IPS DF 4.7 (cell line): Measurements from ENCODE around the gene C17orf107.
"Not testable (repeated sequence)": the region's sequence is repeated elsewhere in the genome, so short reads cannot be mapped to it uniquely, and the experiment has no call there.

ENCODE experiments used
- DNase-seq: peaks from one replicate; pipeline ENCODE4 v3.0.0-alpha.2; 2013; ENCODE audit warnings: low spot score; ENCODE audit errors: extremely low read depth

C17orf107 gene

DNA sequence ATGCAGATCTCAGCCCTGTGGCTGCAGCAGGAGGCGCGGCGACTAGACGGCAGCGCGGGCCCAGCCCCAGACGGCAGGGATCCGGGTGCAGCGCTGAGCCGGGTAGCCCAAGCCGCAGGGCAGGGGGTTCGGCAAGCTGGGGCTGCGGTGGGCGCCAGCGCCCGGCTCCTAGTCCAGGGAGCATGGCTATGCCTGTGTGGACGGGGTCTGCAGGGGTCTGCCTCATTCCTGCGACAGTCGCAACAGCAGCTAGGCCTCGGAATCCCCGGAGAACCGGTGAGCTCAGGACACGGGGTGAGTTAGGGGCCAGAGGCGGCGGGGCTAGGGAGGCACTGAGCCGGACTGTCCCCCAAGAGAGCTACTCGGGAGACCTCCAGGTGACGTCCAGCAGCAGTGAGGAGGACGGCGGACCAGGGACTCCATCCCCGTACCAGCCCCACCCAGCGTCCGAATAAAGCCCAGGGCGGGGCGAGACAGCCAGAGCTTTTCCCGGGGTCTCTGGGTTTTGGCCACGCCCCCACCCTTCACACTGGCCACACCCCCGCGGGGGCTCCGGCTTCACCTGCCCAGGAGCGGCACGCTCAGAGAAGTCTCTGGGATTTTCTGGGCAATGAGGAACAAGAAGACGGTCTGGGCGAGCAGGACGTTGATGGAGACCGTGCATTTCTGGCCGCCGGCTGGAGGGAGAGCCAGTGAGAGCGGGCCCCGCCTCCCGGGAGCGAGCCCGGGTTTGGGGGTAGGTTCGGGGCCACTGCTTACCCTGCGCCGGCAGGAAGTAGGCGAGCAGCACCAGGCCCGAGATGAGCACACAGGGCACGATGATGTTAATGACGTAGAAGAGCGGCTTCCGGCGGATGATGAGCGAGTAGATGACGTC is 1.1 kb downstream of the C17orf107 start:
- DNase-seq = no peak

- no peak for DNase-seq
Measured at GRCh38 chr17:4901108-4901647, 1.8 kb downstream of the C17orf107 start.

- no peak for DNase-seq
Measured at GRCh38 chr17:4901648-4902344, 2.5 kb downstream of the C17orf107 start.

GRCh38 chr17:4902540-4902939 is 3.2 kb downstream of the C17orf107 start:
- no peak for DNase-seq

GRCh38 chr17:4903051-4903818 is 3.9 kb downstream of the C17orf107 start, which contains the start of gene CHRNE:
CHRNE (minus strand) TSS chr17:4903098; CDS start chr17:4903063, 35 bp downstream.
- peak; percentile 90 for DNase-seq

DNA sequence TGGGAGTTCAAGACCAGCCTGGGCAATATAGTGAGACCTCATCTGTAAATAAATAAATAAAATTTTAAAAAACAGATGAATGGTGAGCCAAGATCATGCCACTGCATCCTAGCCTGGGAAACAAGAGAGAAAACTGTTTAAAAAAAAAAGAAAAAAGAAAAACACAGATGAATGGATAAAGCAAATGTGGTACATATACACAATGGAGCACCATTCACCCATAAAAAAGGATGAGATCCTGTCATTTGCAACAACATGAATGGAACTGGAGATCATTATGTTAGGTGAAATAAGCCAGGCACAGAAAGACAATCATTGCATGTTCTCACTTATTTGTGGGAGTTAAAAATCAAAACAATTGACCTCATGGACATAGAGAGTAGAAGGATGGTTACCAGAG is 7.3 kb downstream of the C17orf107 start:
- not testable (repeated sequence) for DNase-seq

- no peak for DNase-seq
Measured at GRCh38 chr17:4908301-4908700, 9.0 kb downstream of the C17orf107 start.

- DNase-seq = peak; percentile 66
Measured at GRCh38 chr17:4908711-4909496, 9.6 kb downstream of the C17orf107 start.

- no peak for DNase-seq
Measured at GRCh38 chr17:4913994-4914393, 14.7 kb downstream of the C17orf107 start.

DNA sequence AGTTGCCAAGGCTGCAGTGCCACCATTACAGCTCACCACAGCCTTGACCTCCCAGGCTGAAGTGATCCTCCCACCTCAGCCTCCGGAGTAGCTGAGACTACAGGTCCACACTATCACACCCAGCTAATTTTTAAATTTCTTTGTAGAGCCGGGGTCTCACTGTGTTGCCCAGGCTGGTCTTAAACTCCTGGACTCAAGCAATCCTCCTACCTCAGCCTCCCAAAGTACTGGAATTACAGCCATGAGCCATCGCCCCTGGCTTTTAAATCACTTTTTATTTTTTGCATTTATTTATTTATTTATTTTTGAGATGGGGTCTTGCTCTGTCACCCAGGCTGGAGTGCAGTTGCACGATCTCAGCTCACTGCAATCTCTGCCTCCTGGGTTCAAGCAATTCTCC is 15.2 kb downstream of the C17orf107 start:
- not testable (repeated sequence) for DNase-seq

- no peak for DNase-seq
Measured at GRCh38 chr17:4919511-4920047, 20.2 kb downstream of the C17orf107 start.

- no peak for DNase-seq
Measured at GRCh38 chr17:4920351-4921048, 21.2 kb downstream of the C17orf107 start.

DNA sequence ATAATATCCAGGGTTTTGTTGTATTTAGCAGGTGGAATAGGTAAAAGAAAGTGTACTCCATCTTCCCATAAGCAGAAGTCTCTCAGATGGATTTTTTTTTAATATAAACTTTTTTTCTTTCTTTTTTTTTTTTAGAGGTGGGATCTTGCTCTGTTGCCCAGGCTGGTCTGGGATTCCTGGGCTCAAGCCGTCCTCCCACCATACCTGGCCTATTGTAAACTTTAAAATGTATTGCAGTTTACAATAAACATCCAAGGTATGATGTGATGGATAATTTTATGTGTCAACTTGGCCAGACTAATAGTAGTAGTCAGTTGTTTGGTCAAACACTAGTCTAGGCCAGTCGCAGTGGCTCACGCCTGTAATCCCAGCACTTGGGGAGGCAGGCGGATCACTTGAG is 22.0 kb downstream of the C17orf107 start:
- DNase-seq = no peak

DNA sequence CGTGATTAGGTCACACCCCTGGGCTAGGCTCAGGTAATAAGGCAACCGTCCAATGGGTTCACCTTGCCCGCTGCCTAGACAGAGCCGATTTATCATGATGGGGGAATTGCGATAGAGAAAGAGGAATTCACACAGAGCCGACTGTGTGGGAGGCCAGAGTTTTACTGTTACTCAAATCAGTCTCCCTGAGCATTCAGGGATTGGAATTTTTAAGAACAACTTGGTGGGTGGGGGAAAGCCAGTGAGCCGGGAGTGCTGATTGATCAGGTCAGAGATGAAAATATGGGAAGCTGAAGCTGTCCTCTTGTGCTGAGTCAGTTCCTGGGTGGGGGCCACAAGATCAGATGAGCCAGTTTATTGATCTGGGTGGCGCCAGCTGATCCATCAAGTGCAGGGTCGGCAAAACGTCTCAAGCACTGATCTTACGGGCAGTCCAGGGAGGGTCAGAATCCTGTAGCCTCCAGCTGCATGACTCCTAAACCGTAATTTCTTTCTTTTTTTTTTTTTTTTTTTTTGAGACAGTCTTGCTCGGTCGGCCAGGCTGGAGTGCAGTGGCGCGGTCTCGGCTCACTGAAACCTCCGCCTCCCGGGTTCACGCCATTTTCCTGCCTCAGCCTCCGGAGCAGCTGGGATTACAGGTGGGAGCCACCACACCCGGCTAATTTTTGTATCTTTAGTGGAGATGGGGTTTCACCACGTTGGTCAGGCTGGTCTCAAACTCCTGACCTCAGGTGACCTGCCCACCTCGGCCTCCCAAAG is 27.4 kb downstream of the C17orf107 start:
- DNase-seq = not testable (repeated sequence)

- no peak for DNase-seq
Measured at GRCh38 chr17:4928881-4929280, 29.5 kb downstream of the C17orf107 start.

DNA sequence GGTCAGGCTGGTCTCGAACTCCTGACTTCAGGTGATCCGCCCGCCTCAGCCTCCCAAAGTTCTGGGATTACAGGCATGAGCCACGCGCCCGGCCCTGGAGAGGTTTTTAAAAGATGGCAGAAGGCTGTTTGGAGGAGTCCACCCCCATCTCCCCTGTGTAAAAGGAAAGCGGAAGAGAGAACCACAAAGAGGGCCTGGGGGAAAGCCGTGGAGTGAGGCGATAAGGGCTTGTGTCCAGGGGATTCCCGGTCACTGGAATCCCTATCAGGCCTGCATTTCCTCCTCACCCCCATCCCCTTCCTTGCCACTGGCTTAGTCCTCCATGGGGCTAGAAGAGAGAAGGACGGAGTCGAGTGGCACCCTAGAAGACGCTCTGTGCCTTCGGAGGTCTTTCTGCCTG is 32.6 kb downstream of the C17orf107 start, which contains the start of gene GP1BA:
TSS of gene GP1BA (plus strand) at position 315 of the 400 bp plus-strand sequence. CDS start 328 bp downstream, outside the sequence.
- no peak for DNase-seq

DNA sequence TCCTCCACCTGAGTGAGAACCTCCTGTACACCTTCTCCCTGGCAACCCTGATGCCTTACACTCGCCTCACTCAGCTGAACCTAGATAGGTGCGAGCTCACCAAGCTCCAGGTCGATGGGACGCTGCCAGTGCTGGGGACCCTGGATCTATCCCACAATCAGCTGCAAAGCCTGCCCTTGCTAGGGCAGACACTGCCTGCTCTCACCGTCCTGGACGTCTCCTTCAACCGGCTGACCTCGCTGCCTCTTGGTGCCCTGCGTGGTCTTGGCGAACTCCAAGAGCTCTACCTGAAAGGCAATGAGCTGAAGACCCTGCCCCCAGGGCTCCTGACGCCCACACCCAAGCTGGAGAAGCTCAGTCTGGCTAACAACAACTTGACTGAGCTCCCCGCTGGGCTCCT is 33.4 kb downstream of the C17orf107 start:
- no peak for DNase-seq

DNA sequence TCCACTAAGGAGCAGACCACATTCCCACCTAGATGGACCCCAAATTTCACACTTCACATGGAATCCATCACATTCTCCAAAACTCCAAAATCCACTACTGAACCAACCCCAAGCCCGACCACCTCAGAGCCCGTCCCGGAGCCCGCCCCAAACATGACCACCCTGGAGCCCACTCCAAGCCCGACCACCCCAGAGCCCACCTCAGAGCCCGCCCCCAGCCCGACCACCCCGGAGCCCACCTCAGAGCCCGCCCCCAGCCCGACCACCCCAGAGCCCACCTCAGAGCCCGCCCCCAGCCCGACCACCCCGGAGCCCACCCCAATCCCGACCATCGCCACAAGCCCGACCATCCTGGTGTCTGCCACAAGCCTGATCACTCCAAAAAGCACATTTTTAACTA is 34.3 kb downstream of the C17orf107 start:
- DNase-seq = no peak
